GM12878 (cell line): ENCODE data around the gene DRAP1. TPM values are rescaled to one million over a fixed set of nuclear protein-coding genes. Genes with fewer than 3 reads are reported as not detected.

Experiments used
- ATAC-seq: fragments of 200-7000 bp; cut with Tn5 transposase; 3 replicates; pipeline ENCODE4 v1.9.1; 2020; ENCODE audit warnings: mild to moderate bottlenecking, moderate library complexity
- BruUV-seq: library from RNA; stranded (reverse); fragments of 400-500 nt; replicated peaks from 2 replicates; lab custom pipeline; 2021; lab: Mats Ljungman, UMichigan
- CTCF ChIA-PET: fragments of 300-600 bp; sonication (Branson Sonifier 250); formaldehyde crosslinking; extraction: SDS; loops from one replicate; lab custom pipeline; 2021; ENCODE audit warnings: inconsistent platforms; lab: Yijun Ruan, JAX
- POLR2A ChIA-PET: fragments of 350-600 bp; formaldehyde crosslinking; extraction: SDS; loops from one replicate; lab custom pipeline; 2021; ENCODE audit warnings: inconsistent platforms; lab: Charles Lee
- RAD21 ChIA-PET: fragments of 300-600 bp; sonication (Branson Sonifier 250); formaldehyde crosslinking; loops from one replicate; lab custom pipeline; 2023; ENCODE audit warnings: antibody characterized with exemption; ENCODE audit not compliant: unreplicated experiment; lab: Charles Lee
- SMC1A ChIA-PET: fragments of 300-600 bp; sonication (Branson Sonifier 250); formaldehyde crosslinking; loops from one replicate; lab custom pipeline; 2023; ENCODE audit not compliant: unreplicated experiment, uncharacterized antibody; lab: Charles Lee
- DNase-seq: peaks from one replicate; pipeline ENCODE4 v3.0.0-alpha.2; 2011; ENCODE audit warnings: low read depth, low spot score
- FAIRE-seq: peaks from 3 replicates; lab custom pipeline; 2011; peaks lifted over from hg19 to GRCh38; lab: Jason Lieb, UNC
- H2AFZ ChIP-seq: 2 replicates; pipeline ENCODE4 v1.6.0; 2011; ENCODE audit warnings: low read depth, low read length, control low read depth; ENCODE audit not compliant: control insufficient read depth
- H3K27ac ChIP-seq: 2 replicates; pipeline ENCODE4 v1.5.1; 2011; ENCODE audit warnings: control low read depth; ENCODE audit not compliant: control insufficient read depth, insufficient read depth
- H3K27me3 ChIP-seq, 2 experiments: replicated peaks in 1 of 2; 2 replicates each; pipeline versions ENCODE4 v1.6.0 to v1.6.1; 2011; ENCODE audit warnings: low read length in 1 of 2; ENCODE audit not compliant: control insufficient read depth in 2 of 2, insufficient read depth in 2 of 2
- H3K36me3 ChIP-seq, 2 experiments: 2 replicates each; pipeline ENCODE4 v1.5.1; 2011; ENCODE audit warnings: low read length in 1 of 2; ENCODE audit not compliant: control insufficient read depth in 2 of 2, insufficient read depth in 2 of 2
- H3K4me1 ChIP-seq: 2 replicates; pipeline ENCODE4 v1.6.1; 2011; ENCODE audit warnings: mild to moderate bottlenecking, low read length, moderate library complexity, mixed read lengths; ENCODE audit not compliant: control insufficient read depth, insufficient read depth
- H3K4me2 ChIP-seq: 2 replicates; pipeline ENCODE4 v1.6.0; 2011; ENCODE audit warnings: control low read depth; ENCODE audit not compliant: control insufficient read depth, insufficient read depth
- H3K4me3 ChIP-seq: fragments of 200-600 bp; sonication (generic); 2 replicates; pipeline ENCODE4 v1.5.1; 2016
- H3K79me2 ChIP-seq: 2 replicates; pipeline ENCODE4 v1.6.0; 2011; ENCODE audit warnings: low read length; ENCODE audit not compliant: control insufficient read depth, insufficient read depth
- H3K9ac ChIP-seq: 2 replicates; pipeline ENCODE4 v1.8.0; 2011; ENCODE audit warnings: low read length, control low read depth, mixed read lengths; ENCODE audit not compliant: control insufficient read depth, insufficient read depth
- H3K9me3 ChIP-seq: replicated peaks from 3 replicates; pipeline ENCODE4 v1.5.1; 2011; ENCODE audit warnings: mild to moderate bottlenecking, low read length; ENCODE audit not compliant: control insufficient read depth, insufficient read depth
- H4K20me1 ChIP-seq: 2 replicates; pipeline ENCODE4 v1.6.0; 2011; ENCODE audit not compliant: control insufficient read depth, insufficient read depth
- E4F1 ChIP-seq: fragments of 450-650 bp; IDR thresholded peaks from 2 replicates; pipeline ENCODE4 v1.6.1; 2018; ENCODE audit warnings: borderline replicate concordance, mild to moderate bottlenecking; ENCODE audit not compliant: partially characterized antibody
- NR2C1 ChIP-seq: fragments of 450-650 bp; IDR thresholded peaks from 2 replicates; pipeline ENCODE4 v1.6.1; 2017; ENCODE audit warnings: antibody characterized with exemption, mild to moderate bottlenecking, moderate library complexity
- PAX8 ChIP-seq: fragments of 450-650 bp; IDR thresholded peaks from 2 replicates; pipeline ENCODE4 v1.6.1; 2017; ENCODE audit warnings: mild to moderate bottlenecking, moderate library complexity
- POLR2AphosphoS2 ChIP-seq: IDR thresholded peaks from 2 replicates; pipeline ENCODE4 v1.6.1; 2011; ENCODE audit warnings: low read depth, mild to moderate bottlenecking, low read length, improper control_type of control experiment, moderate library complexity
- RAD21 ChIP-seq: IDR thresholded peaks from 2 replicates; pipeline ENCODE4 v1.6.1; 2011; ENCODE audit warnings: mild to moderate bottlenecking, low read depth, low read length, moderate library complexity; ENCODE audit not compliant: insufficient read depth
- RAD51 ChIP-seq: fragments of 450-650 bp; IDR thresholded peaks from 2 replicates; pipeline ENCODE4 v1.6.1; 2016; ENCODE audit warnings: moderate library complexity, mild to moderate bottlenecking, inconsistent platforms
- RBBP5 ChIP-seq: fragments of 200-600 bp; sonication (generic); conservative IDR thresholded peaks from 2 replicates; pipeline ENCODE4 v1.6.1; 2016
- RCOR1 ChIP-seq: conservative IDR thresholded peaks from 2 replicates; pipeline ENCODE4 v1.6.1; 2012; ENCODE audit warnings: low read depth, low read length, improper control_type of control experiment
- WGBS: methylation state at CpG from one replicate; pipeline ENCODE4 v1.1.6; 2016; ENCODE audit warnings: low lambda C conversion rate; ENCODE audit not compliant: insufficient replicate concordance, insufficient coverage; ENCODE audit errors: missing lambda C conversion rate; 5-methylcytosine and 5-hydroxymethylcytosine counted together
- in situ Hi-C: fragments of 300-500 bp; cut with MboI; formaldehyde crosslinking; loops from 9 replicates; pipeline ENCODE4 v1.14.3; 2018; ENCODE audit warnings: mixed read lengths
- intact Hi-C: fragments of 100-400 bp; cut with micrococcal nuclease; formaldehyde crosslinking; loops from one replicate; pipeline ENCODE4 v1.14.2; 2022; ENCODE audit not compliant: unreplicated experiment
- polyA plus RNA-seq, 11 experiments: library from polyadenylated mRNA; depleted of rRNA in 4 of 11; unstranded in 6 of 11; stranded (reverse) in 5 of 11; fragments of >200 nt; fragmentation: Nextera tagmentation in 4 of 11; fragmentation: Illumina TruSeq in 1 of 11; extraction: Ambion mirVana in 4 of 11; extraction: Trizol in 1 of 11; gene quantifications; 1 replicate in 1 of 11; 2 replicates in 10 of 11; pipeline versions ENCODE4 v1.2.1 to v1.2.3, GENCODE V29; 2011 to 2016; ENCODE audit warnings: inconsistent platforms in 2 of 11, missing spikeins in 2 of 11, low read depth in 1 of 11
- total RNA-seq, 4 experiments: library from RNA; depleted of rRNA in 3 of 4; stranded (reverse); fragments of >200 nt in 3 of 4; fragmentation: Illumina TruSeq in 1 of 4; extraction: Trizol in 1 of 4; gene quantifications; 2 replicates each; pipeline versions ENCODE4 v1.2.1 to v1.2.3, GENCODE V29; 2013 to 2021

Gene DRAP1
- total and polyA plus RNA-seq, 10 of the 15 experiments (the other 5 are each of a cell fraction or from before 2014, with no cell fraction given): 9.4 to 163 (median 114) TPM

- TF ChIP-seq E4F1 (no peak), RAD51 (no peak), RCOR1 (no peak), POLR2AphosphoS2 (no peak), RBBP5 (no peak)
Observed at GRCh38 chr11:65885231-65885630, 34.0 kb upstream of the DRAP1 start (continued).

GRCh38 chr11:65885808-65886536 is 33.3 kb upstream of the DRAP1 start:
- Histone ChIP-seq H3K27me3 (no peaks in the 10 kb centered on the region), H3K4me3 (no peak overlapping the region), H3K9ac (no peak overlapping the region), H3K4me1 (peaks cover 26% of the 10 kb centered on the region), H3K4me2 (no peak overlapping the region), H3K9me3 (no peaks in the 10 kb centered on the region), H2AFZ (no peak overlapping the region), H3K27ac (no peak overlapping the region), H3K79me2 (peaks cover 26% of the 10 kb centered on the region), H4K20me1 (no peaks in the 10 kb centered on the region), H3K36me3 (peaks cover 12 to 25% of the 10 kb centered on the region in 2 experiments)
- no peak for TF ChIP-seq NR2C1
- TF ChIP-seq PAX8: no peak
- TF ChIP-seq RAD21: no peak
- WGBS: 82% methylated on average over 11 of the region's 12 CpGs
- in situ Hi-C loops (no loop called here), intact Hi-C loops (no loop called here)
- DNase-seq (no peak), ATAC-seq (no peak), FAIRE-seq (no peak)
- ChIA-PET RAD21 (interaction anchor here (0.9 to 4.1 kb wide), 10 partner anchors 12 to 174 kb away, joined by 4 to 40 read pairs (median 8); partner anchors contain the start of genes KAT5 and MUS81), POLR2A (interaction anchor here (0.7 to 4.0 kb wide), 5 partner anchors 12 to 77 kb away, joined by 3 to 33 read pairs (median 5); partner anchors contain the start of genes CFL1 and MUS81), CTCF (interaction anchor here (0.7 to 11.0 kb wide), 33 partner anchors 10 to 160 kb away, joined by 3 to 167 read pairs (median 9); partner anchors contain the start of genes AP5B1, CFL1, EFEMP2 and FOSL1), SMC1A (interaction anchor here (0.7 to 2.7 kb wide), 11 partner anchors 8 to 174 kb away, joined by 3 to 28 read pairs (median 7); partner anchors contain the start of genes KAT5 and MUS81)
- BruUV-seq: no TSS peak
